HepG2 (cell line): ENCODE data around the gene POLR1G. TPM values are rescaled to one million over a fixed set of nuclear protein-coding genes. Genes with fewer than 3 reads are reported as not detected.
A peak's percentile ranks its signal among the peaks of the same experiment; 100 is the strongest.

ENCODE experiments used
- ATAC-seq: fragments of 200-7000 bp; cut with Tn5 transposase; 3 replicates; pipeline ENCODE4 v1.9.1; 2020; ENCODE audit warnings: mild to moderate bottlenecking, moderate library complexity
- BruUV-seq: library from RNA; stranded (reverse); fragments of 400-500 nt; replicated peaks from 2 replicates; lab custom pipeline; 2021; lab: Mats Ljungman, UMichigan
- CTCF ChIA-PET: fragments of 300-600 bp; formaldehyde crosslinking; extraction: SDS; loops from one replicate; lab custom pipeline; 2021; ENCODE audit warnings: low total read pairs, inconsistent platforms, low intra/inter-chr PET ratio; lab: Yijun Ruan, JAX
- POLR2A ChIA-PET: fragments of 350-600 bp; sonication (Branson Sonifier 250); formaldehyde crosslinking; loops from one replicate; lab custom pipeline; 2020; ENCODE audit warnings: antibody characterized with exemption, inconsistent platforms; lab: Yijun Ruan, JAX
- DNase-seq: peaks from one replicate; pipeline ENCODE4 v3.0.0-alpha.2; 2015; ENCODE audit warnings: low spot score
- FAIRE-seq: peaks from 3 replicates; lab custom pipeline; 2011; peaks lifted over from hg19 to GRCh38; lab: Jason Lieb, UNC
- H2AFZ ChIP-seq: one replicate; pipeline ENCODE4 v1.6.1; 2011; ENCODE audit warnings: low read length, inconsistent platforms
- H3K27ac ChIP-seq: fragments of 300-600 bp; 3 replicates; pipeline ENCODE4 v1.8.0; 2011; ENCODE audit warnings: mixed run types, mild to moderate bottlenecking, mixed read lengths, low read length, inconsistent platforms; ENCODE audit not compliant: insufficient read depth; ENCODE audit errors: extremely low read length
- H3K27me3 ChIP-seq, 2 experiments: fragments of 200-600 bp in 1 of 2; 2 replicates in 1 of 2; 3 replicates in 1 of 2; pipeline versions ENCODE4 v1.6.0 to v1.8.0; 2011; ENCODE audit warnings: low read length in 2 of 2, mild to moderate bottlenecking in 2 of 2, moderate library complexity in 2 of 2, inconsistent platforms in 1 of 2; ENCODE audit not compliant: insufficient read depth in 2 of 2, control insufficient read depth in 1 of 2
- H3K36me3 ChIP-seq, 2 experiments: fragments of 200-600 bp in 1 of 2; replicated peaks in 1 of 2; 2 replicates in 1 of 2; 3 replicates in 1 of 2; pipeline versions ENCODE4 v1.5.1 to v1.8.0; 2011; ENCODE audit warnings: low read length in 2 of 2, inconsistent platforms in 1 of 2; ENCODE audit not compliant: insufficient read depth in 2 of 2, control insufficient read depth in 1 of 2
- H3K4me1 ChIP-seq: 2 replicates; pipeline ENCODE4 v1.5.1; 2012; ENCODE audit warnings: low read length, inconsistent platforms; ENCODE audit not compliant: insufficient read depth
- H3K4me2 ChIP-seq: 2 replicates; pipeline ENCODE4 v1.6.0; 2011; ENCODE audit warnings: low read depth, low read length, inconsistent platforms
- H3K4me3 ChIP-seq, 3 experiments: fragments of 200-600 bp in 1 of 3; sonication (generic), shearing (Covaris generic) in 1 of 3; replicated peaks in 1 of 3; 2 replicates each; pipeline ENCODE4 v1.5.1; 2011 to 2016; ENCODE audit warnings: low read length in 3 of 3, inconsistent platforms in 2 of 3, low read depth in 2 of 3, mild to moderate bottlenecking in 2 of 3, control low read depth in 1 of 3, mixed read lengths in 1 of 3; ENCODE audit not compliant: insufficient read depth in 1 of 3
- H3K79me2 ChIP-seq: one replicate; pipeline ENCODE4 v1.6.1; 2011; ENCODE audit warnings: low read length, inconsistent platforms; ENCODE audit not compliant: insufficient read depth
- H3K9ac ChIP-seq: 2 replicates; pipeline ENCODE4 v1.6.0; 2011; ENCODE audit warnings: mild to moderate bottlenecking, low read depth, low read length, inconsistent platforms; ENCODE audit not compliant: insufficient read depth
- H3K9me3 ChIP-seq: 2 replicates; pipeline ENCODE4 v1.5.1; 2012; ENCODE audit warnings: mild to moderate bottlenecking, low read length
- H4K20me1 ChIP-seq: 2 replicates; pipeline ENCODE4 v1.6.0; 2011; ENCODE audit warnings: inconsistent platforms, mild to moderate bottlenecking, low read length, moderate library complexity; ENCODE audit not compliant: insufficient read depth
- CBX5 ChIP-seq: sonication (generic); formaldehyde crosslinking; IDR thresholded peaks from 2 replicates; pipeline ENCODE4 v1.4.0; 2020; ENCODE audit warnings: missing genetic modification reagents, borderline replicate concordance
- CHD4 ChIP-seq: fragments of 200-600 bp; sonication (generic); IDR thresholded peaks from 2 replicates; pipeline ENCODE4 v1.7.0; 2017; ENCODE audit warnings: mild to moderate bottlenecking, low read length, borderline replicate concordance
- DDIT3 ChIP-seq: sonication (generic); formaldehyde crosslinking; IDR thresholded peaks from 2 replicates; pipeline ENCODE4 v1.4.0; 2020; ENCODE audit warnings: mild to moderate bottlenecking, missing genetic modification reagents
- HOXA5 ChIP-seq: sonication (generic); formaldehyde crosslinking; IDR thresholded peaks from 2 replicates; pipeline ENCODE4 v1.4.0; 2020; ENCODE audit warnings: missing genetic modification reagents
- JUND ChIP-seq: sonication (generic); formaldehyde crosslinking; IDR thresholded peaks from 2 replicates; pipeline ENCODE4 v1.8.0; 2022; ENCODE audit warnings: mild to moderate bottlenecking, missing genetic modification reagents
- MYNN ChIP-seq: sonication (generic); formaldehyde crosslinking; IDR thresholded peaks from 2 replicates; pipeline ENCODE4 v1.4.0; 2020; ENCODE audit warnings: mild to moderate bottlenecking, low read depth, missing genetic modification reagents
- NR2F2 ChIP-seq: IDR thresholded peaks from 2 replicates; pipeline ENCODE4 v1.6.1; 2012; ENCODE audit warnings: low read depth, inconsistent platforms, borderline replicate concordance
- POLR2A ChIP-seq, 2 experiments: IDR thresholded peaks; 2 replicates each; pipeline ENCODE4 v1.6.1; 2011; ENCODE audit warnings: low read depth in 2 of 2, low read length in 2 of 2, mild to moderate bottlenecking in 1 of 2, moderate library complexity in 1 of 2; ENCODE audit not compliant: insufficient read depth in 1 of 2
- RARA ChIP-seq: IDR thresholded peaks from 2 replicates; pipeline ENCODE4 v1.6.1; 2016; ENCODE audit warnings: missing genetic modification reagents, missing compliant biosample characterization
- RFX3 ChIP-seq: IDR thresholded peaks from 2 replicates; pipeline ENCODE4 v1.6.1; 2016; ENCODE audit warnings: missing biosample characterization, missing genetic modification reagents
- SOX6 ChIP-seq, 2 experiments: fragments of 450-650 bp in 1 of 2; sonication (generic) in 1 of 2; formaldehyde crosslinking in 1 of 2; IDR thresholded peaks; 2 replicates each; pipeline versions ENCODE4 v1.4.0 to v1.6.1; 2017 to 2020; ENCODE audit warnings: antibody characterized with exemption in 1 of 2, mild to moderate bottlenecking in 1 of 2, missing genetic modification reagents in 1 of 2
- SP5 ChIP-seq: IDR thresholded peaks from 2 replicates; pipeline ENCODE4 v1.6.1; 2016; ENCODE audit warnings: low read depth, borderline replicate concordance
- SRY ChIP-seq: sonication (generic); formaldehyde crosslinking; IDR thresholded peaks from 2 replicates; pipeline ENCODE4 v1.8.0; 2022; ENCODE audit warnings: mild to moderate bottlenecking, missing genetic modification reagents
- TEAD2 ChIP-seq: sonication (generic); formaldehyde crosslinking; IDR thresholded peaks from 2 replicates; pipeline ENCODE4 v1.9.0; 2021; ENCODE audit warnings: missing genetic modification reagents
- TEAD3 ChIP-seq: optimal IDR thresholded peaks from 2 replicates; pipeline ENCODE3; 2016; ENCODE audit warnings: borderline replicate concordance
- TFDP2 ChIP-seq: sonication (generic); formaldehyde crosslinking; IDR thresholded peaks from 2 replicates; pipeline ENCODE4 v1.4.0; 2020; ENCODE audit warnings: missing genetic modification reagents
- WIZ ChIP-seq: sonication (generic); formaldehyde crosslinking; IDR thresholded peaks from 2 replicates; pipeline ENCODE4 v1.5.1; 2020; ENCODE audit warnings: mild to moderate bottlenecking, missing genetic modification reagents
- ZFY ChIP-seq: sonication (generic); formaldehyde crosslinking; IDR thresholded peaks from 2 replicates; pipeline ENCODE4 v1.4.0; 2020; ENCODE audit warnings: missing genetic modification reagents
- ZNF124 ChIP-seq: sonication (generic); formaldehyde crosslinking; IDR thresholded peaks from 2 replicates; pipeline ENCODE4 v1.4.0; 2020; ENCODE audit warnings: missing genetic modification reagents
- ZNF225 ChIP-seq: sonication (generic); formaldehyde crosslinking; IDR thresholded peaks from 2 replicates; pipeline ENCODE4 v1.4.0; 2020; ENCODE audit warnings: mild to moderate bottlenecking, missing genetic modification reagents
- ZNF354B ChIP-seq: sonication (generic); formaldehyde crosslinking; IDR thresholded peaks from 2 replicates; pipeline ENCODE4 v1.8.0; 2022; ENCODE audit warnings: mild to moderate bottlenecking, missing genetic modification reagents
- ZNF543 ChIP-seq: sonication (generic); formaldehyde crosslinking; IDR thresholded peaks from 2 replicates; pipeline ENCODE4 v1.4.0; 2020; ENCODE audit warnings: mild to moderate bottlenecking, missing genetic modification reagents
- ZNF546 ChIP-seq: sonication (generic); formaldehyde crosslinking; conservative IDR thresholded peaks from 2 replicates; pipeline ENCODE4 v1.8.1; 2023; ENCODE audit warnings: mild to moderate bottlenecking, missing genetic modification reagents
- ZNF550 ChIP-seq: sonication (generic); formaldehyde crosslinking; IDR thresholded peaks from 2 replicates; pipeline ENCODE4 v1.4.0; 2020; ENCODE audit warnings: mild to moderate bottlenecking, missing genetic modification reagents, borderline replicate concordance
- ZNF562 ChIP-seq: sonication (generic); formaldehyde crosslinking; IDR thresholded peaks from 2 replicates; pipeline ENCODE4 v1.8.0; 2022; ENCODE audit warnings: missing genetic modification reagents, borderline replicate concordance
- ZNF678 ChIP-seq: sonication (generic); formaldehyde crosslinking; IDR thresholded peaks from 2 replicates; pipeline ENCODE4 v1.4.0; 2020; ENCODE audit warnings: mild to moderate bottlenecking, missing genetic modification reagents
- ZNF747 ChIP-seq: sonication (generic); formaldehyde crosslinking; IDR thresholded peaks from 2 replicates; pipeline ENCODE4 v1.8.1; 2023; ENCODE audit warnings: missing genetic modification reagents, mild to moderate bottlenecking, borderline replicate concordance
- WGBS: methylation state at CpG from one replicate; pipeline ENCODE4 v1.1.6; 2017; ENCODE audit warnings: low lambda C conversion rate; 5-methylcytosine and 5-hydroxymethylcytosine counted together
- in situ Hi-C: cut with HindIII; loops from 2 replicates; pipeline ENCODE4 v1.10.0; 2017; ENCODE audit warnings: low pct_unique_long_range_greater_than_20kb; ENCODE audit not compliant: extremely low pct_ligation_motif_present
- intact Hi-C: fragments of 100-400 bp; cut with micrococcal nuclease; formaldehyde crosslinking; loops from one replicate; pipeline ENCODE4 v1.10.0; 2022; ENCODE audit not compliant: unreplicated experiment
- polyA plus RNA-seq, 8 experiments: library from polyadenylated mRNA; depleted of rRNA in 3 of 8; stranded (reverse) in 7 of 8; unstranded in 1 of 8; fragments of >200 nt; fragmentation: Illumina TruSeq in 4 of 8; extraction: Trizol in 4 of 8; gene quantifications; 2 replicates each; pipeline versions ENCODE4 v1.2.1 to v1.2.3, GENCODE V29; 2011 to 2016; ENCODE audit warnings: low read depth in 4 of 8, missing spikeins in 1 of 8, mixed read lengths in 1 of 8; ENCODE audit not compliant: insufficient read depth in 1 of 8
- total RNA-seq, 5 experiments: library from RNA; depleted of rRNA; stranded (reverse); fragments of >200 nt; fragmentation: Illumina TruSeq; extraction: Trizol; gene quantifications; 2 replicates each; pipeline ENCODE4 v1.2.3, GENCODE V29; 2016; ENCODE audit warnings: low read depth in 1 of 5

Gene POLR1G
- total and polyA plus RNA-seq, 2 of the 13 experiments (the other 11 are each of a cell fraction or from before 2014, with no cell fraction given), result 3.5 to 20.8 TPM

GRCh38 chr19:45451131-45451849, 44.8 kb downstream of the POLR1G start:
- Histone ChIP-seq H3K4me1 (peaks cover 96% of the 10 kb centered on the region), H3K27ac (peak overlapping the region; percentile 29), H4K20me1 (no peaks in the 10 kb centered on the region), H3K9ac (peak overlapping the region; percentile 88), H2AFZ (no peak overlapping the region), H3K4me2 (peak overlapping the region; percentile 94), H3K79me2 (no peaks in the 10 kb centered on the region), H3K27me3 (peaks cover 0 to 8% of the 10 kb centered on the region in 2 experiments; a peak in 4 of 5 replicates), H3K4me3 (peak overlapping the region; percentile 44 to 73 (median 65); a peak in 5 of 6 replicates), H3K36me3 (no peaks in the 10 kb centered on the region), H3K9me3 (no peaks in the 10 kb centered on the region)
- in situ Hi-C loops, result no loop called here
- DNase-seq (no peak), ATAC-seq (no peak), FAIRE-seq (no peak)
- no TSS peak for BruUV-seq
- ChIA-PET POLR2A (interaction anchor here (2.9 kb wide), 1 partner anchor 18 kb away, joined by 8 read pairs; no protein-coding TSS in a partner anchor), CTCF (no interaction called here)
- intact Hi-C loops, result no loop called here
- 5% methylated on average over 7 of the region's 28 CpGs for WGBS
- TF ChIP-seq SP5 (CRISPR knock-in tag), result no peak
- TF ChIP-seq TEAD3 (CRISPR knock-in tag), result no peak
- TF ChIP-seq DDIT3 (CRISPR knock-in tag), result no peak
- no peak for TF ChIP-seq MYNN (CRISPR knock-in tag)
- TF ChIP-seq ZFY (CRISPR knock-in tag), result no peak
- TF ChIP-seq HOXA5 (CRISPR knock-in tag), result no peak
- TF ChIP-seq CBX5 (CRISPR knock-in tag), result no peak
- peak in 1 of 2 experiments; percentile 36; a peak in 2 of 4 replicates for TF ChIP-seq POLR2A (IDR thresholded peaks at IDR 0.05; ENCODE audit: insufficient read depth in 1 of 2, low read depth in 2 of 2, low read length in 2 of 2)
- TF ChIP-seq JUND, result no peak
- TF ChIP-seq SRY (CRISPR knock-in tag), result no peak
- no peak for TF ChIP-seq TFDP2
- TF ChIP-seq NR2F2, result no peak
- no peak for TF ChIP-seq ZNF225
- TF ChIP-seq ZNF562 (CRISPR knock-in tag), result no peak
- TF ChIP-seq SOX6 (IDR thresholded peaks at IDR 0.05), result no peak
- TF ChIP-seq SOX6 (CRISPR knock-in tag; IDR thresholded peaks at IDR 0.05), result no peak
- TF ChIP-seq CHD4, result no peak
- no peak for TF ChIP-seq ZNF543
- 0 out of 2 replicates have a peak, but pooled peaks have one; percentile 36 for TF ChIP-seq ZNF678 (CRISPR knock-in tag)
- no peak for TF ChIP-seq WIZ
- no peak for TF ChIP-seq RARA (CRISPR knock-in tag)
- TF ChIP-seq ZNF354B (CRISPR knock-in tag), result no peak
- no peak for TF ChIP-seq RFX3
- TF ChIP-seq ZNF124 (CRISPR knock-in tag), result no peak
- TF ChIP-seq ZNF747 (CRISPR knock-in tag), result no peak
- no peak for TF ChIP-seq TEAD2
- no peak for TF ChIP-seq ZNF546 (CRISPR knock-in tag)
- no peak for TF ChIP-seq ZNF550 (CRISPR knock-in tag)
